GM23338 (cell line): Measurements from ENCODE around the gene TTC12. TPM values are rescaled to one million over a fixed set of nuclear protein-coding genes. Genes with fewer than 3 reads are reported as not detected.

Experiments used
- ATAC-seq: fragments of 200-7000 bp; cut with Tn5 transposase; 3 replicates; pipeline ENCODE4 v1.9.1; 2020
- DNase-seq: peaks from one replicate; pipeline ENCODE4 v3.0.0-alpha.2; 2015; ENCODE audit warnings: low spot score
- H2AFZ ChIP-seq: fragments of 200-600 bp; sonication (generic); 2 replicates; pipeline ENCODE4 v1.8.0; 2016; ENCODE audit warnings: antibody characterized with exemption, mild to moderate bottlenecking, moderate library complexity
- H3F3A ChIP-seq: fragments of 200-600 bp; sonication (generic); replicated peaks from 2 replicates; pipeline ENCODE4 v1.8.0; 2017; ENCODE audit warnings: antibody characterized with exemption, mixed run types, low read depth
- H3K27ac ChIP-seq: fragments of 200-600 bp; sonication (generic); 2 replicates; pipeline ENCODE4 v1.6.1; 2016; ENCODE audit warnings: low read depth
- H3K27me3 ChIP-seq: fragments of 200-600 bp; sonication (generic); 2 replicates; pipeline ENCODE4 v1.8.0; 2016; ENCODE audit warnings: mild to moderate bottlenecking, mixed run types, moderate library complexity; ENCODE audit not compliant: insufficient read depth
- H3K36me3 ChIP-seq: fragments of 200-600 bp; sonication (generic); 2 replicates; pipeline ENCODE4 v1.8.0; 2016; ENCODE audit warnings: mild to moderate bottlenecking; ENCODE audit not compliant: insufficient read depth
- H3K4me1 ChIP-seq: fragments of 200-600 bp; sonication (generic); 2 replicates; pipeline ENCODE4 v1.8.0; 2016; ENCODE audit warnings: mild to moderate bottlenecking, moderate library complexity; ENCODE audit not compliant: insufficient read depth
- H3K4me2 ChIP-seq: fragments of 200-600 bp; sonication (generic); 2 replicates; pipeline ENCODE4 v1.7.1; 2017; ENCODE audit warnings: mixed run types
- H3K4me3 ChIP-seq: fragments of 200-600 bp; sonication (generic); 2 replicates; pipeline ENCODE4 v1.6.1; 2016; ENCODE audit warnings: mixed run types
- H3K79me2 ChIP-seq: fragments of 200-600 bp; sonication (generic); replicated peaks from 2 replicates; pipeline ENCODE4 v1.8.0; 2017; ENCODE audit warnings: mild to moderate bottlenecking; ENCODE audit not compliant: insufficient read depth
- H3K9me2 ChIP-seq: fragments of 200-600 bp; sonication (generic); 2 replicates; pipeline ENCODE4 v1.8.0; 2017; ENCODE audit not compliant: insufficient read depth
- H4K20me1 ChIP-seq: fragments of 200-600 bp; sonication (generic); replicated peaks from 2 replicates; pipeline ENCODE4 v1.8.0; 2017; ENCODE audit warnings: mild to moderate bottlenecking; ENCODE audit not compliant: insufficient read depth
- H3K27ac Mint-ChIP-seq: 2 replicates; pipeline ENCODE4 v1.8.0; 2020; ENCODE audit warnings: inconsistent platforms, mild to moderate bottlenecking, moderate library complexity, mixed read lengths
- H3K27me3 Mint-ChIP-seq: 3 replicates; pipeline ENCODE4 v1.8.0; 2022; ENCODE audit warnings: low read depth, mild to moderate bottlenecking, moderate library complexity, mixed read lengths, inconsistent platforms; ENCODE audit not compliant: insufficient read depth, poor library complexity
- H3K36me3 Mint-ChIP-seq: 3 replicates; pipeline ENCODE4 v1.8.0; 2021; ENCODE audit warnings: low read depth, mild to moderate bottlenecking, inconsistent platforms, moderate library complexity, mixed read lengths
- H3K4me1 Mint-ChIP-seq: 3 replicates; pipeline ENCODE4 v1.8.0; 2020; ENCODE audit warnings: mild to moderate bottlenecking, inconsistent platforms, mixed read lengths
- H3K4me3 Mint-ChIP-seq: 3 replicates; pipeline ENCODE4 v1.8.0; 2021; ENCODE audit warnings: moderate library complexity, mild to moderate bottlenecking, inconsistent platforms, mixed read lengths
- H3K9me3 Mint-ChIP-seq: 3 replicates; pipeline ENCODE4 v1.8.0; 2020; ENCODE audit warnings: moderate library complexity, mild to moderate bottlenecking, inconsistent platforms, mixed read lengths
- CTCF ChIP-seq, 2 experiments: fragments of 200-600 bp in 1 of 2; sonication (generic) in 1 of 2; conservative IDR thresholded peaks; 2 replicates each; pipeline versions ENCODE4 v1.5.1 to v1.6.1; 2016 to 2017; ENCODE audit warnings: antibody characterized with exemption in 2 of 2, low read depth in 2 of 2, mild to moderate bottlenecking in 2 of 2, moderate library complexity in 1 of 2
- ETS1 ChIP-seq: IDR thresholded peaks from 2 replicates; pipeline ENCODE4 v1.6.1; 2016; ENCODE audit warnings: antibody characterized with exemption
- EZH2phosphoT487 ChIP-seq: fragments of 200-600 bp; sonication (generic); IDR thresholded peaks from one replicate; pipeline ENCODE4 v1.8.1; 2018; ENCODE audit warnings: antibody characterized with exemption; ENCODE audit not compliant: unreplicated experiment
- JUNB ChIP-seq: IDR thresholded peaks from one replicate; pipeline ENCODE4 v1.6.1; 2016; ENCODE audit warnings: antibody characterized with exemption; ENCODE audit not compliant: unreplicated experiment
- NANOG ChIP-seq: IDR thresholded peaks from 2 replicates; pipeline ENCODE4 v1.6.1; 2016; ENCODE audit warnings: antibody characterized with exemption, borderline replicate concordance
- POLR2AphosphoS5 ChIP-seq: IDR thresholded peaks from 2 replicates; pipeline ENCODE4 v1.6.1; 2016; ENCODE audit warnings: antibody characterized with exemption, low read depth
- REST ChIP-seq: IDR thresholded peaks from one replicate; pipeline ENCODE4 v1.6.1; 2018; ENCODE audit warnings: antibody characterized with exemption; ENCODE audit not compliant: unreplicated experiment
- ZNF114 ChIP-seq: fragments of 250-450 bp; sonication (Bioruptor Pico); IDR thresholded peaks from 2 replicates; pipeline ENCODE4 v1.5.0; 2020; ENCODE audit warnings: mild to moderate bottlenecking, moderate library complexity
- ZNF331 ChIP-seq: fragments of 250-450 bp; sonication (Bioruptor Pico); IDR thresholded peaks from 2 replicates; pipeline ENCODE4 v1.5.0; 2020; ENCODE audit warnings: low read depth, mild to moderate bottlenecking, moderate library complexity
- polyA plus RNA-seq: library from polyadenylated mRNA; unstranded; fragments of >200 nt; fragmentation: Nextera tagmentation; extraction: Ambion mirVana; gene quantifications from 2 replicates; pipeline ENCODE4 v1.2.1, GENCODE V29; 2016
- total RNA-seq: library from RNA; depleted of rRNA; stranded (reverse); fragments of >200 nt; shearing (Covaris generic); gene quantifications from 2 replicates; pipeline ENCODE4 v1.2.3, GENCODE V29; 2014

TTC12 gene
- total and polyA plus RNA-seq, 2 experiments from 2014 or later, result 3.4 to 12.5 TPM

GRCh38 chr11:113405724-113406478, 91.5 kb downstream of the TTC12 start:
- ATAC-seq (no peak), DNase-seq (no peak)
- H3F3A ChIP-seq, result no peaks in the 10 kb centered on the region
- H3K27ac ChIP-seq, result no peak overlapping the region
- H3K4me3 Mint-ChIP-seq, result no peak overlapping the region
- H3K4me2 ChIP-seq, result no peak overlapping the region
- H3K79me2 ChIP-seq, result no peaks in the 10 kb centered on the region
- peaks cover 8% of the 10 kb centered on the region for H3K4me1 Mint-ChIP-seq
- H3K9me2 ChIP-seq, result no peaks in the 10 kb centered on the region
- H3K27me3 ChIP-seq, result no peaks in the 10 kb centered on the region
- no peak overlapping the region for H3K4me3 ChIP-seq
- no peaks in the 10 kb centered on the region for H3K9me3 Mint-ChIP-seq
- H3K27me3 Mint-ChIP-seq, result peaks cover 7% of the 10 kb centered on the region
- TF ChIP-seq ETS1, result no peak
- TF ChIP-seq REST, result no peak
- no peak for TF ChIP-seq ZNF331
- no peak for TF ChIP-seq POLR2AphosphoS5
- TF ChIP-seq EZH2phosphoT487, result no peak
- no peak for TF ChIP-seq CTCF (conservative IDR thresholded peaks at IDR 0.05; ENCODE audit: low read depth in 2 of 2)
- no peak for TF ChIP-seq ZNF114 (CRISPR knock-in tag)
- no peak for TF ChIP-seq NANOG
- H3K4me1 ChIP-seq, result no peaks in the 10 kb centered on the region
- H3K36me3 Mint-ChIP-seq, result no peaks in the 10 kb centered on the region
- H3K36me3 ChIP-seq, result no peaks in the 10 kb centered on the region
- H4K20me1 ChIP-seq, result no peaks in the 10 kb centered on the region
- no peak overlapping the region for H2AFZ ChIP-seq
- no peak overlapping the region for H3K27ac Mint-ChIP-seq

GRCh38 chr11:113407163-113407562, 92.8 kb downstream of the TTC12 start:
- 0 out of 2 replicates have a peak overlapping the region, but pooled peaks have one; percentile 23 for H3K27ac Mint-ChIP-seq
- peaks cover 8% of the 10 kb centered on the region for H3K4me1 Mint-ChIP-seq
- no peak overlapping the region for H3K27ac ChIP-seq
- no peak overlapping the region for H2AFZ ChIP-seq
- H4K20me1 ChIP-seq, result no peaks in the 10 kb centered on the region
- H3K27me3 Mint-ChIP-seq, result peaks cover 7% of the 10 kb centered on the region
- H3K4me1 ChIP-seq, result no peaks in the 10 kb centered on the region
- H3K79me2 ChIP-seq, result no peaks in the 10 kb centered on the region
- no peak overlapping the region for H3K4me3 Mint-ChIP-seq
- ATAC-seq (no peak), DNase-seq (no peak)
- H3K36me3 Mint-ChIP-seq, result no peaks in the 10 kb centered on the region; the same call in 2 of the 3 replicates
- H3F3A ChIP-seq, result no peaks in the 10 kb centered on the region
- no peaks in the 10 kb centered on the region for H3K36me3 ChIP-seq
- no peaks in the 10 kb centered on the region for H3K27me3 ChIP-seq
- H3K9me3 Mint-ChIP-seq, result no peaks in the 10 kb centered on the region
- H3K4me3 ChIP-seq, result no peak overlapping the region
- H3K9me2 ChIP-seq, result no peaks in the 10 kb centered on the region
- H3K4me2 ChIP-seq, result no peak overlapping the region
- TF ChIP-seq ZNF331 (no peak), ZNF114 (CRISPR knock-in tag) (no peak), REST (no peak), JUNB (no peak)
